Iris pigment epithelial cell (primary cell): ENCODE measurements around the gene MXRA7.
"Not testable (repeated sequence)": the region's sequence is repeated elsewhere in the genome, so short reads cannot be mapped to it uniquely, and the experiment has no call there.

ENCODE experiments used
- DNase-seq: peaks from one replicate; pipeline ENCODE4 v3.0.0-alpha.2; 2011; ENCODE audit warnings: low read depth

Gene MXRA7

GRCh38 chr17:76710863-76711611, at the start of gene MXRA7:
MXRA7 (minus strand) TSS chr17:76710965; CDS start chr17:76710946, 19 bp downstream.
- DNase-seq = peak; percentile 69

GRCh38 chr17:76758570-76758969, 47.8 kb upstream of the MXRA7 start:
- no peak for DNase-seq

DNA sequence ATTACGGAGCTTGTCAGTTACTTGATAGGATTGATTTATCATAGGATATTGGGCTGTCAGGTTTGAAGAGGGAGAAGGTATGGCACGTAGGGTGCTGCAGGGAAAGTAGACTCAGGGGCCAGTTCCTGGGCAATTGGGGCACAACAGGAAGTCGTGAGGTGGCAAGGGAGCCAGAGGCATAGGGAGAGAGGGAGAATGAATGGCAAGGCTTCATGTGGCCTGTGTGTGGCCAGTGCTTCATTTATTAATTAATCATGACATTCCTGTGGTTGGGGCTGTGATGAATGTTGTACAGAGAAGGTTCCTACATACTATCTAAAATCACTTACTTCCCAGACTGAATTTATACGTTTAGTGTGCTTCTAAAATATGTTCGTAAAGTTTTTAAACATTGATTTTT, 46.5 kb upstream of the MXRA7 start:
- DNase-seq = no peak

DNA sequence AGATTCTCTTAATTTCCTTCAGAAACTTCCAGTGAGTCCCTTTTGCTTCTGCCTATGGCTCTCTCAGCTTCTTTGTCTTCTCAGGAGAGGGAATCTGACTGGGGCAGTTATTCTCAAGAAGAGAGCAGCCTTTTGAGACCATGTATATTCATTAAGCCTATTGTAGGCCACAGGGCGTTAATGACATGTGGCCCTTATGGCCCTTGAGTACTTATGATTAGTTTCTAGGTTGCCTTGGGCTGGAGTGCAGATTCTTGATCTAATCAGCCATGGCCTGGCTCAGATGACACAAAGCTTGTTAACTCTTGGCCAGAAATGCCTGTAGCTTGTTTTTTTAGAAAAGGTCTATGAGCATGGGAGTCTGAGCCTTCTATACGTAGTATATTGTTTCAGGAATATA, 44.5 kb upstream of the MXRA7 start:
- no peak for DNase-seq

DNA sequence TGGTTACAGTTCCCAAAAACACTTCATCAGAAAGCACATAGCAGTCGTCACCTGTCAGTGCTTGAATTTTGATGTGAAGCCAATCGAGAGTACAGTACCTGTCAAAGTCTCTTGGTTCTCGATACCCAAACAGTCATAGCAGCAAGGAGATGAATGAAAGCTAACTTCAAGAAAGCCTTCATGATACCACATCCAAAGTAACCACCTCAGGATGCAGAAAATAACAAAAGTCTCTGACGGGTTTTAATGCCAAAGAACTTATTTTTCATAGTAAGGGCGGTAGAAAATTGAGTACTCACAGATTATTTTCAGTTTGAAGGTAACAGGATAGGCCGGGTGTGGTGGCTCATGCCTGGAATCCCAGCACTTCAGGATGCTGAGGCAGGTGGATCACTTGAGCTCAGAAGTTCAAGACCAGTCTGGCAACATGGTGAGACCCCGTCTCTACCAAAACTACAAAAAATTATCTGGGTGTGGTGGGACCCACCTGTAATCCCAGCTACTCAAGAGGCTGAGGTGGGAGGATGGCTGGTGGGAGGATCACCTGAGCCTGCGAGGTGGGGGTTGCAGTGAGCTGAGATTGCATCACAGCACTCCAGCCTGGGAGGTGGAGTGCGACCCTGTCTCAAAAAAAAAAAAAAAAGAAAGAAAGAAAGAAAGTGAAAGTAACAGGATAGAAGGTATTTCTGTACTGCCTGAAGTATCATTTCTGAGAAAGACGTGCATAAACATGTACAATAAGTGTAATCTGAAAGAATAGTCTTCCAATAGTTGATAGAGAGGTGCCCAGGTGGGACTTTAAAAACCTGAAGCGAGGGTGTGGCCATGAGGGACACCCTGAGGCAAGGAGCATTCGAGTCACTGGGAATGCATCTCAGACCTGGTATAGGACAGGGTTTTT, 42.5 kb upstream of the MXRA7 start:
- DNase-seq = no peak

- no peak for DNase-seq
Measured at GRCh38 chr17:76752006-76752405, 41.2 kb upstream of the MXRA7 start.

DNA sequence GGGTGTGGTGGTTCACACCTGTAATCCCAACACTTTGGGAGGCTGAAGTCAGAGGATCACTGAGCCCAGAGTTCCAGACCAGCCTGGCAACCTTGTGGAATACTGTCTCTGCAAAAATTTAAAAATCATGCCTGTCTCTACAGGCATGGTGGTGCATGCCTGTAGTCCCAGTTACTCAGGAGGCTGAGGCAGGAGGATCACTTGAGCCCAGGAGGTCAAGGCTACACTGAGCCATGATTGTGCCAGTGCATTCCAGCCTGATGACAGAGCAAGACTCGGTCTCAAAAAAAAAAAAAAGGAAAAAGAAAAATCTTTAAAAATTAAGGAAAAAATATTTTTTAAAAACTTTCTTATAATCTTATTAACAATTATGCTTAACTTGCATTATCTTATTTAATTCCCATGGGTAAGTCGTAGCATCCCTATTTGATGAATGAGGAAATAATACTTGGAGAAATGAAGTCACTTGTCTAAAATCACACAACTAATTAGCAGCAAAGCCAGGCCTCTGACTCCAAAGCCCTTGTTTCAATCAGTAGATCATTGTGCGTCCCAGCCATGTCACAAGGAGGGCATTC, 40.7 kb upstream of the MXRA7 start:
- DNase-seq = no peak

DNA sequence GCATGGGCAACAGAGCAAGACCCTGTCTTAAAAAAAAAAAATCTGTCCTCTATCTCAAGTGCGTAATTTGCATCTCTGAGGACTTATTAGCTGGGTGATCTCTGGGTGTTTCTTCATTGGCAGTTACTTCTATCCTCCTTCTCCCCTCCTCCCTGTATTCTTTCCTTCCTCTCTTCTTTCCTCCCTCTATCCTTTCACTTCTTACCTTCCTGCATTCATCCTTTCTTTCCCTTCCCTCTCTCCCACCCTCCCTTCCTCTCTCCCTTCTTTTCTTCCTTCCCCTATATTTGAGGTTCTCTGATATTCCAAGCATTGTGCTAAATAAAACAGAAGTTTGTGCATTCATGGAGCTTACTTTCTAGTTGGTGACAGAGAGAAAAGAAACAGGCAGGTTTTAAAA, 37.9 kb upstream of the MXRA7 start:
- no peak for DNase-seq

GRCh38 chr17:76747716-76748363, 37.1 kb upstream of the MXRA7 start:
- no peak for DNase-seq

DNA sequence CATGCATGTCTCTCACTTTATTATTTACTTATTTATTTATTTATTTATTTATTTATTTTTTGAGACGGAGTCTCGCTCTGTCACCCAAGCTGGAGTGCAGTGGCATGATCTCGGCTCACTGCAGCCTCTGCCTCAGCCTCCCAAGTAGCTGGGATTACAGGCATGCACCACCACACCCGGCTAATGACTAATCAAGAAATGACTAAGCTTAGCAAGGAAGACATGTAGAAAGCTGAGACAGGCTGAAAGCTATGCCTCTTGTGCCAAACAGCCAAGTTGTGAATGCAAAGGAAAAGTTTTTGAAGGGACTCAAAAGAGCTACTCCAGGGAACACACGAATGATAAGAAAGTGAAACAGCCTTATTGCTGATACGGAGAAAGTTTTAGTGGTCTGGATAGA, 35.0 kb upstream of the MXRA7 start:
- peak; percentile 62 for DNase-seq

GRCh38 chr17:76744747-76745146, 34.0 kb upstream of the MXRA7 start:
- DNase-seq = no peak

DNA sequence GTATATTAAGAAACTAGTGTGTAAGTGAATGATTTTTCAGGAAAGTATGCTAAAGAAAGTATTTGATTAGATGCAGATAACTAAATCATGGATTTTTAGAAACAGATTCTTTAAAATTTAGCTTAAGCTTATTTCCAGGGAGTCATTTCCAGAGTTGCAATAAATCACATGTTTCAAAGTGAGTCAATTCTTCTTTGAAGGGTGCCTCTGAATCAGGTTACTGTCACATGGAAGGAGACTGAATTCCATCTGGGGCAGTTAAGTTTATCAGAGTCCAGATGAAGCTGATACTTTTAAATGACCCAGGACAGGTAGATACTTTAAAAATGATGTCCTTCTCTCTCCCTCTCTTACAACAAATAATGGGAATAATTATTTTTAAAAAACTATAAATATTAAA, 32.2 kb upstream of the MXRA7 start:
- peak; percentile 49 for DNase-seq

- DNase-seq = peak; percentile 62
Measured at GRCh38 chr17:76740329-76741118, 29.8 kb upstream of the MXRA7 start.

GRCh38 chr17:76739568-76740115, 28.9 kb upstream of the MXRA7 start:
- DNase-seq = not testable (repeated sequence)

DNA sequence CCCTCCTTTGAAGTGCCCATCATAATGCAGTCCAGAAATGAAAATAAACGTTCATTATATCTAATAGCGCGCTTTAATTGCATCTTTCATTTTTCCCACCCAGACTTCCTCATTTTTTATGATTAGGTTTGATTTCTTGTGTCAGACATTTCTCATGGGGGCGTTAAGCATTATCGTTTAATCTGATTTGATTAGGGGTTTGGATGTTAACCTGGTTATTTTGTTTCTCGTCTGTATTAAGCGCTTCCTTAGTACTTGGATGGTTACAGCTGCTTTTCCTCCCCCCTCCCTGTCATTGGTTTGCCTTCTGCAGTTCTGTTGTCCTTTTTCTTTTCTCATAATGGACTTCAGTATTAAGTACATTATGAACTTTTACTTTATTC, 27.7 kb upstream of the MXRA7 start:
- DNase-seq = peak; percentile 38

DNA sequence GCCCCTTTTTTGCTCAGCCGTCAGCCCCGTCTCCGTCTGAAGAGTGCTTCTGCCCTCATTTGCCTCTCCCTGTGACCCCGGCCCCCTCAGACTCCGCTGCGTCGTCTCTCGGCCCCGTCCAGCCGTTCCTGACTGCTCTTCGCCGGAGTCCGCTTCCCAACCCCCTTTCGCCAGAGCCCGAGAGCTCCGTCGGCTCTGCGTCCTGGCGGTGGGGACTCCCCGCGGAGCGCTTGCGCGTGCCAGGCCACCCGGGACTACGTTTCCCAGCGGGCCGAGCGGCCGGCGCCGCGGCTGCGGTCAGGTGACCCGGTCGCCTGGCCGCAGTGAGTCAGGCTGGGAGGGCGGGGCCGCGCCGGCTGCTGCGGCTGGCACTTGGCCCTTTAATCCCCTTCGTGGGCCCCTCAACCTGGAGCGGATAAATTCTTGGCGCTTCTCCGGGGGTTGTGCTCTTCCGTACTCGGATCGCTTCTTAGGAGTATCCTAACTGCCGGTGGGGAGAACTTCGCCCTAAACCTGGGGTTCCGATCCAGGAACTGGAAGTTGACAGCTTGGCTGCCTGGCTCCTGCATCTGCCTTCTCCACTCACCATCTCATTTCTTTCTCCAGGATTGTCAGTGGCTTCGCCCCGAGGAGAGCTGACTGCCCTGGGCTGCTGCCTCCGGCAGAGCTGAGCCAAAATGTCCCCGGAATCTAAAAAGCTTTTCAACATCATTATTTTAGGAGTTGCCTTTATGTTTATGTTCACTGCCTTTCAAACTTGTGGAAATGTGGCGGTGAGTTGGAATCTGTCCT, 27.1 kb upstream of the MXRA7 start, which contains the start of gene MFSD11:
TSS of gene MFSD11 (plus strand) at position 444 of the 792 bp plus-strand sequence. CDS start at position 678, 234 bp downstream.
- peak; percentile 96 for DNase-seq

GRCh38 chr17:76737082-76737675, 26.4 kb upstream of the MXRA7 start, which contains the start of gene SRSF2:
SRSF2 (minus strand) TSS chr17:76737331; CDS start chr17:76737160, 171 bp downstream.
- DNase-seq = peak; percentile 99

- DNase-seq = peak; percentile 75
Measured at GRCh38 chr17:76736349-76737081, 25.8 kb upstream of the MXRA7 start.
